LNCAP (cell line): ENCODE data around the gene KHK.

Source experiments
- TF ChIP-seq, protein P1 (sequence below): fragments of 450-650 bp; IDR thresholded peaks from 2 replicates; pipeline ENCODE4 v1.5.1; 2017; ENCODE audit warnings: mild to moderate bottlenecking

The KHK gene

DNA sequence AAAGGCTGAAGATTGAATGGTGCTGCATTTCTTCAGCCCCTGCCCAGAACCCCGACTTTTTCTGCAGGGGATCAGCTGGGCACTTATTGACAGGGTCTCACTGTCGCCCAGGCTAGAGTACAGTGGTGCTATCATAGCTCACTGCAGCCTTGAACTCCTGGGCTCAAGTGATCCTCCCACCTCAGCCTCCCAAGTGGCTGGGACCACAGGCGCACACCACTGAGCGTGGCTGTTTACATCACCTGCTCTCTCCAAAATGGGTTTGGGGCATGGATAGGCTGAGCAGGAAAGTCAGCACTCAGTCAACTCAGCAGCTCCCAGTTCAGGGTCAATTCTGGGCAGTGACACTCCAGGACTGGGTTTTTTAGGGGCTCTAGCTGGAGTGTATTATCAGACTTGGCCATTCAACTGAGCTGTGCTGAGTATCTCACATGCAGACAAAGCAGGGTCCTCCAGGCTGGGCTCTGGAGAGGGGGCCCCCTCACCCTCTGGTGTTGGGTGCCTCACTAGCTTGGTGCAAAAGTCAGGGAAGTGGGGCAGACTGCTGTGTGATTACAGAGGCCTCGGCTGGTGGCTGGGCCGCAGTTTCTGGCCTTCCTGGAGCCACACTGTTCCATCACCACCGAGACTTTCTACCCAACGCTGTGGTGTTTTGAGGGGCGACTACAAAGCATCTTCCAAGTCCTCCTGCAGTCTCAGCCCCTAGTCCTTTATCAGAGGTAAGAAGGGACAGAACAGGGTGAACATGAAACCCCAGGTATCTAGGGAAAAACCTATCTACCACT, 41.5 kb downstream of the KHK start:
- TF ChIP-seq, protein P1, sequence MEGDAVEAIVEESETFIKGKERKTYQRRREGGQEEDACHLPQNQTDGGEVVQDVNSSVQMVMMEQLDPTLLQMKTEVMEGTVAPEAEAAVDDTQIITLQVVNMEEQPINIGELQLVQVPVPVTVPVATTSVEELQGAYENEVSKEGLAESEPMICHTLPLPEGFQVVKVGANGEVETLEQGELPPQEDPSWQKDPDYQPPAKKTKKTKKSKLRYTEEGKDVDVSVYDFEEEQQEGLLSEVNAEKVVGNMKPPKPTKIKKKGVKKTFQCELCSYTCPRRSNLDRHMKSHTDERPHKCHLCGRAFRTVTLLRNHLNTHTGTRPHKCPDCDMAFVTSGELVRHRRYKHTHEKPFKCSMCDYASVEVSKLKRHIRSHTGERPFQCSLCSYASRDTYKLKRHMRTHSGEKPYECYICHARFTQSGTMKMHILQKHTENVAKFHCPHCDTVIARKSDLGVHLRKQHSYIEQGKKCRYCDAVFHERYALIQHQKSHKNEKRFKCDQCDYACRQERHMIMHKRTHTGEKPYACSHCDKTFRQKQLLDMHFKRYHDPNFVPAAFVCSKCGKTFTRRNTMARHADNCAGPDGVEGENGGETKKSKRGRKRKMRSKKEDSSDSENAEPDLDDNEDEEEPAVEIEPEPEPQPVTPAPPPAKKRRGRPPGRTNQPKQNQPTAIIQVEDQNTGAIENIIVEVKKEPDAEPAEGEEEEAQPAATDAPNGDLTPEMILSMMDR = no peak

- TF ChIP-seq, protein P1 = no peak
Measured at GRCh38 chr2:27128668-27129571, 42.3 kb downstream of the KHK start.

DNA sequence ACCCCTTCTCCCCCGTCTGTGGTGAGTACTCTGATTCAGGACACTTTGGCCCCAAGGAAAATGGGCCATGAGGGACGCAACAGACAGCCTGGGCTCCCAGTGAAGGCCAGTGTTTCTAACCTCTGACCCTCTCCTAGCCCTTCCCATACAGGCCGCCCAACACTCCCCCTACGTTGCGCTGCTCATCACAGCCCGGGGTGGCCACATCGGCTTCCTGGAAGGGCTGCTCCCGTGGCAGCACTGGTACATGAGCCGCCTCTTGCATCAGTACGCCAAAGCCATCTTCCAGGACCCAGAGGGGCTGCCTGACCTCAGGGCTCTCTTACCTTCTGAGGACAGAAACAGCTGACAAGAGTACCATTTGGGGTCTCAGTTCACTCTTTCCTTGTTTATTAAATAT, 43.8 kb downstream of the KHK start:
- TF ChIP-seq, protein P1 = no peak

- TF ChIP-seq, protein P1 = no peak
Measured at GRCh38 chr2:27131429-27131828, 44.9 kb downstream of the KHK start.

DNA sequence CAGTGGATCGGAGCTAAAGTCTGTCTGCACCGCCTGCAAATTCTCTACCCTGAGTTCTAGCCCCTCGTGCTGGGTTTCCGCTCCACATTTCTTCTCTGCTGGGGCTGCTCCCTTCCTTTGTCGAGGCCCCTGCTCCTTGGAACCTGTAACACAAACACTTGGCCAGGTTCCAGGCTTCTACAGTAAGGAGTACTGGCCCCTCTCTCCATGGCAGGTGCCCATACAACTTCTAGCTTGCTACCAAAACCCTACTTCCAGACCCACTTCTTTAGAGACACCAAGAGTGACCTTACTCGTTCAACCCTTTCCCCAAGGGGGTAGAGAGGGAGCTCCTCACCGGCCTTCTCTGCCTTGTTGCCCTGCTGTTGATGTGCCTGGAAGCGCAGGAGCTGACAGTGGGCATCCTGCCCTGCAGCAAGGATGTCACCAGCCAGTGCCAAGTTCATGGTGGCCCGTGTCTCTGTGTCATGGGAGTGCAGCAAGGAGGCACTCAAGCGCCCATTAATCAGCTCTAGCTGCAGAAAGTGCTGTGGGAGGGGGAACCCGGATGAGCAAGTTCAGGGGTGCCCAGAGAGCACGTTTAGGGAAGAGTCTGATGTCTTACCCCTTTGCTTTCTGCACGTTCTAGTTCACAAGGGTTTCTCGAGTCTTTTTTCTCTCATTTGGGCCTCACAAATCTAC, 46.8 kb downstream of the KHK start:
- TF ChIP-seq, protein P1 = no peak

DNA sequence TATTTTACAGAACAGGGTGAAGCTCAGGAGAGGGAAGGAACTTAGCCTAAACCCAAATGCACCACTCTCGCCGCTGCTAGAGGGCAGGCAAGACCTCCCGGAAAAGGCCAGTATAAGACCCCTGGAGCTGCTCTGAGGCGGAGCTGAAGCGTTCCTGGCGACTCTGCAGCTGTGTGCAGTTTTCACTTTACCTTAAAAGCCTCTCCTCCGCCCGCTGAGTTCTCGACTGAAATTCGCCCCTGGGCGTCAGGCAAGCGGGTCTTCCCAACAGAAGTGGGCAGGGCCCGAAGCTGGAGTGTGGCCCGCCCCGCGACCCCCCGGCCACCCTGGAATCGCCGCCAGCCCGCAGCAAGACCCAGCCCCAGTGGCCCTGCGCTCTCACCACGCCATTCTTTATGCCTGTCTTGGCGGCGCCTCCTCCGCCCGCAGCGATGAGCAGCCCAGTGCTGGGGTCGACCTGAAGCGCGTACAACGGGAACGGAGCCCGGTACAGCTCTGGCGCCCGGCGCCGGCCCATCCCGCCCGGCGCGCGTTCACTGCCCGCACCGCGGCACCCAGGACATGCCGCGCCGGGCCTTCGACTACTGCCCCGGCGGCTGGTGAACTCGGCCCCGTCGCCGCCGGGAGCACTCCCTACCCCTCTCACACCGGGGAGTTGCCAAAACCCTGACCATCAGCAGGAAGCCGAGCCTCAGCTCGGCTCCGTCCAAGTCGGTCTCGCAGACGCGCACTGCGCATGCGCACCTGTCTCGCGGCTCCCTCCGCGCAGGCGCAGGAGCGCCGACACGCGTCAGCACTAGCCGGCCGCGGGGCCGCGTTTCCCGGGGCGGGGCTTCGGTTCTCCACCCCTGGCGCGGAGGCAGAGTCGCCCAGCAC, 47.6 kb downstream of the KHK start, which contains the start of gene PREB:
Gene PREB, minus strand, starts transcription at position 732 of the 876 bp plus-strand sequence. Its CDS starts 215 bp downstream, at position 517.
- TF ChIP-seq, protein P1 = no peak
